Stimulated activated CD4-positive, alpha-beta T cell treated with anti-CD3 and anti-CD28 coated beads, Interleukin-12 subunit alpha, Interleukin-12 subunit beta, amount 100 ng/mL, for 4 hours (primary cell): ENCODE measurements around the gene MAP3K5.

Experiments used
- DNase-seq: peaks from one replicate; pipeline ENCODE4 v3.0.0-alpha.2; 2020

Gene MAP3K5

DNA sequence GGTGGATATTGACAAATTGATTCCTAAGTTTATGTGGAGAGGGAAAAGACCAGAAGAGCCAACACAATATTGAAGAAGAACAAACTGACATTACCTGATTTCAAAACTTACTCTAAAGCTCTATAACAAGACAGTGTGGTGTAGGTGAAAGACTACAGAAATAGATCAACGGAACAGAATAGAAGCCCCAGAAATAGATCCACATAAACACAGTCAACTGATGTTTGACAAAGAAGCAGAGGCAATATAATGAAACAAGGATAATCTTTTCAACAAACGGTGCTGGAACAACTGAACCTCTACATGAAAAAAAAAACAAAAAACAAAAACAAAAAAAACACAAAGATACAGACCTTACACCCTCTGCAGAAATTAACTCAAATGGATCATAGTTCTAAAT, 50.2 kb downstream of the MAP3K5 start:
- DNase-seq, result no peak

DNA sequence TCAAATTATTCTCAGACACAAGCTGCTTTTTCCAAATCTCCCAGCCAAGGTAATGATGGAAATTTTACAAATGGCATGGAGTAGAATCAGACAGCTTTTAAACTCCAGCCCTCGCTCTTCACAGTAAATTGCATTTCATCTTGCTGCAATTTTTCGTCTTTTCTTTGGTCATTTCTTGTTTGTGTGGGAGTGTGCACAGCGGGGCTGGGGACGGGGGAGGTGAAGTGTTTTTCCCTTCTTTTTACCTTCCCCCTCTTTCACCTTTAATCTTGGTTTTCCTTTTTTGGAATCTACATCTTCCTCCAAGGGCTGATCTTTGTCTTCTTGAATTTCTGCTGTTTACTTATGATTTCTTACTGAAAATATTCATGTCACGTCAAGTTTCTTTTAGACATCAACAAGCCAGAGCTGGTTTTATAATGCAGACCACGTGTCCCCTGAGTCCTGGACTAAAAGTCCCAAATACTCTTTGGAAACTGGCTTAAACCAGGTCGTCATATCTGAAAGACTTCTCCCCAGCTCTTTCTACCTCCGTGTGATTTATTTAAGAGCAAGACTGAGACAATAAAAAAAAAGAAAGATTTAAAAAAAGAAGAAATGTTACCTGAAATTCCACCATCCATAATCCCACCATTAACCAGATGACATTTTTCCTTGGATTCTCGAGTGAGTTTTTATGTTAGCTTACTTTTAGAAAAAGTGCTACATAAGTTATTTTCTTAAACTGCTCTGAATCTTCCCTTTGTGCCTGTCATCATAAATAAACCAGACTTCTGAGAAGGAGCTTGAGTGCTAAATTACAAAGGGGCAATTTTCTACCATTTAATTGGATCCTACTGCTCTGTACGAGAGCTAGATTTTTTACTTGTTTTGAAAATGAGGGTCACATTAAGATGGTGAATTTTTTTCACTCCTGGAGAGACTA, 52.0 kb downstream of the MAP3K5 start:
- no peak for DNase-seq

DNA sequence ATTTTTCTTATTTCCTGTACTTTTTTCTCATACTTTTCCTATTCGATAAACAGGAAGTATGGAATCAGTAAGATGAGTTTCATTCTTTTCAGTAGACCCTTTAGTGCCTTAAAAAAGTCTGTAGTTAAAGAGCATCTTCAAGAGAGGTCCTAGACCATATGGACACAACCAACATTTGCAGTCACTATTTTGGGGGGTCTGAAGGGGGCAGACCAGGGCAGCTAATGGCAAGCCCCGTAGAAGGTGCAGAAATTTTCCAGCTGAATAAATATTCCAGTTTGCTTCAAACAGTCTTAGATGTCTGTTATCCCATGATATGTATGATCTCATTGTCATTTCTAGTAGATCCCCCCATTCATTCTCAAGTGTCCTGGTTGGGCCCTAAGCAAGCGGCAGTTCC, 52.8 kb downstream of the MAP3K5 start:
- no peak for DNase-seq

DNA sequence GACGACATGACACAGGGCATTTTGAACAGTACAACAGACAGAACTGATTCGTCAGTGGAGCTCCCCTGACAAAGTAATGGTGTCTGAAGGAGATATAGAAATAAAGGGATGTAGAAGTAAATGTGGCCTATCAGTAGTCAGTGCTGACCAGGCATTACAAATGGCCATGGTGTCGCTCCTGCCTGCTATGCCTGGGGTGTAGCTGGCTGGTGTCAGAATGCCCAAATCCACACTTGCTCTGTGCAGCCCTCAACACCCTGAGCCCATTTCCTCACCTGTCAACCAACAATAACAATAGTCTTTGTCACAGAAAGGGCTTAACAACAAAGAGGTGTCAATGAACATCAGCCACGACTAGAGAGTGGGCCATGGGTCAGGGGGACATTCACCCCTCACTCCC, 53.2 kb downstream of the MAP3K5 start:
- DNase-seq, result no peak

DNA sequence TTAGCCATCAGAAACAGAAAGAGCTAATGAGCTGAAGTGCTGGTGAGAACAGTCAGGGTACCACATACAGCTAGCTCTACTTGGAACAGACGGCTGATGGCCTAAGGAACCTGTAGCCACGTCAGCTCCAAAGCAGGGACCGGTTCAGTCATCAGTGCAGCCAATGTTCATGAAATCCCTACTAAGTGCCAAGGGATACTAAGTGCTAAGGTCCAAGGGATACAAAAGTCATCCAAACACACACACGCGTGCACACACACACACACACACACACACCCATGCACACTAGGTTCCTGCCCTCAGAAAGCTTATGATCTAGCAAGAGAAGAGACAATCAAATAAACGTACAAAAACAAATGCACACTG, 53.6 kb downstream of the MAP3K5 start:
- DNase-seq, result no peak

DNA sequence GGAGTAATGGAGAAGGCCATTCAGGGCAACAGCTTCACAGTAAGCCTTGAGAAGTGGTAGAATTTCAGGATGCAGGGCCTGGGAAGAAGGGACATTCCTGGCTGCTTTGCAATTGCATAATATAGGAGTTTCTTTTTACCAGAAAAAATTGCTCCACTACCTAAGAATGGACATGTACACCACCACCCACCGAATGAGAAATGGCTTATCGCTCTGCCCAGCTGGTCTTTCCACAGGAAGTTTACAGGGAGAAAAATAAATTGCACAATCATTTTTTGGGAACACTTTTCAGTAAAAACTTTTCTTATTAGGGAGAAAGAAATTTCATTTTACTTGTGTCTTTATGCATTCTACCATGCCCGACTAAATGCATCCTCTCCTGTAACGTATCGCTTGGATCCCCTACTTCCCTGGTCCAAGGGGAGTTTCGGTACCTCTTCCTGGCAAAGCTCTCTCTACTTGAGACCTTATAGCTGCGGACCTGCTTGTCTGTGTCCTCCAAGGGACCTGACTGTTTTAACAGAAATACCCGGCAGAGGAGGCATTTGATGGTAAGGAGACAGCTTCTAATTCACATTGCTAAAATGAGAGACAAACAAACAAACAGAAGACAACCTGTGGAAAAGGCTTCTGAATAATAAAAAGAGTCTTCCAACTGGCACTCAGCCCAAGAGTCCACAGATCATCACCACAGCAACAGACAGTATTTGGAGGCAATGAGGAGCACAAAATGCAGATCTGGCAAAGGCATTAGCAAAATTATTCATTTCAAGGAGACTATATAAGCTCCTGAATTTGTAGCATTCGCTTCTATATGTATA, 54.2 kb downstream of the MAP3K5 start:
- DNase-seq, result no peak

DNA sequence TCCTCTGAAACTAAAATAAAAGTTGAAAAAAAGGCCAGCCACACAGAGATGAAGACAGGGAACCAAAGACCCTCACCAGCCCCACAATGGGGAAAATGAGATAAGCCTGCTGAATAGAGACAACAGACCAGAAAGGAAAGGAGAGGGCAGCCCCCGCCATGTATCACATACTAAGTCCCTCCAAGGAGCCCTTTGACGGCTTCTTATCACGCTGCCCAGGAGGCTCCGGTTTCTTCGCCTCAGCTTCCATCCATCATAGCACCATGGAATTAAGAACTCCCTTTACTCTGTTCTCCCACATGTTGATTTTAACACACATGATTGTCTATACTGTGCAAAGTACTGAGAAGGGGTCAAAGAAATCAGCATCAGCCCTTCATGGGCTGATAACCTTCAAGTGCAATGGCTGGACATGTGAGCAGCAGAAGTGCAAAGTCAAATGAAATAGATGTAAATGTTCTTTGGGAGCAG, 54.9 kb downstream of the MAP3K5 start:
- DNase-seq, result no peak

DNA sequence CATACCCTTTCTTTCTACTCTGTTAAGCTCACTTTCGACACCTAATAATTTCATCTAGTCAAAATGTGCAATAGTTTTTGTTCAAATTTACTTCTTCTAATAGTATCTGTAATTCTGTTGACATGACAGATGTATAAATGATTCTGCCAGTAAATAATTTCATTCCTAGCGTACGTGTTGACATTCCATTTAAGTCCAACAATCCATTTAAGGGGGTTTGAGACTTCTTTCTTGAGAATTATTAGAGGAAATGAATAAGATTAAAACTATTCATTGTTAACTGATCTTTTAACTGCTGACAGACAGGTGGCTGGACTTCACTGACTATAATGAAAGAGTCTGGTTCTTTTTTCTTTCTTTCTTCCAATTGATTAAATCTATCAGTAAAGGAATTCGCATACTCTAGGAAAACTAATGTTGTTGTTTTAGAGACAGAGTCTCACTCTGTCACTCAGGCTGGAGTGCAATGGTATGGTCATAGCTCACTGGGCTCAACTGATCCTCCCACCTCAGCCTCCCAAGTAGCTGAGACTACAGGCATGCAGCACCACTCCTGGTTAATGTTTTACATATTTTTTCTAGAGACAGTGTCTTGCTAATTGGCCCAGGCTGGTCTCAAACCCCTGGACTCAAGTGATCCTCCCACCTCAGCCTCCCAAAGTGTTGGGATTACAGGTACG, 55.9 kb downstream of the MAP3K5 start:
- no peak for DNase-seq

DNA sequence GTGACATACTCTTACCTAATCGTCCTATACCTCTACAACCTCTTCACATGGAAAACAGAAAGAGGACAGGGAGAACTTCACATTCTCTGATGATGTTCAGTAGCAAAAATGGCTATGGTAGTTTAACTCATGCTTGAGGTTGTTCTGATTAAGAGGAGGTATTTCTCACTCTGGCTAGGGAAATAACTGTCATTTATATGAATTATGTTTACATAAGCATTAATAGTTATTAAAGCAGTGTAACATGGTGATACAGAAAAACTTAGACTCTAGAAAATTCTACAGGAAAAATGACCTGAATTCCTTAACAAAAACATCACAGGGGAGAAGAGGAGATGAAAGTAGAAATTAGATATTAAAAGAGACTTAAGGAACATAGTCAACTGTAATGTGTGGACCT, 57.3 kb downstream of the MAP3K5 start:
- DNase-seq, result no peak

DNA sequence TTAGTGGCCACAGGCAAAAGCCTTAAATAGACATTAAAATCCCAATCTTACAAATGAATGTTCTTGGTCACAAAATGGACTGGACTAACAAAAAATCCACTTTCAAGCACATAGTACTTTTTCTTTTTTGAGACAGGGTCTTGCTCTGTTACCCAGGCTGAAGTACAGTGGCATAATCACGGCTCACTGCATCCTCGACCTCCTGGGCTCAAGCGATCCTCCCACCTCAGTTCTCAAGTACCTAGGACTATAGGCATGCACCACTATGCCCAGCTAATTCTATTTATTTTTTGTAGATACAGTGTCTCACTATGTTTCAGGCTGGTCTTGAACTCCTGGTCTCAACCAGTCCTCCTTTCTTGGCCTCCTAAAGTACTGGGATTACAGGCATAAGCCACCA, 59.4 kb downstream of the MAP3K5 start:
- DNase-seq, result no peak

DNA sequence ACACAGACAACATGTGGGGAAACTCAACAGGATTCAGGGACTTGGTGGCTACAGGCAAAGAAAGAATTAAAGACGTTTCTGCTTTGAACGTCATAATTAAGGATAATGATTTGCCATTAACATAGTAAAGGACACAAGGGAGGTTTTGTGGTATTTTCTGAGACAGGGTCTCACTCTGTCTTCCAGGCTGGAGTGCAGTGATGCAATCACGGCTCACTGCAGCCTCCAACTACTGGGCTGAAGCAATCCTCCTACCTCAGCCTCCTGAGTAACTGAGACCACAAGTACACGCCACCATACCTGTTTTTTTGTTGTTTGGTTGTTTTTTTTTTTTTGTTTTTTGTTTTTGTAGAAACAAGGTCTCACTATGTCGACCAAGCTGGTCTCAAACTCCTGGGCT, 62.4 kb downstream of the MAP3K5 start:
- no peak for DNase-seq

DNA sequence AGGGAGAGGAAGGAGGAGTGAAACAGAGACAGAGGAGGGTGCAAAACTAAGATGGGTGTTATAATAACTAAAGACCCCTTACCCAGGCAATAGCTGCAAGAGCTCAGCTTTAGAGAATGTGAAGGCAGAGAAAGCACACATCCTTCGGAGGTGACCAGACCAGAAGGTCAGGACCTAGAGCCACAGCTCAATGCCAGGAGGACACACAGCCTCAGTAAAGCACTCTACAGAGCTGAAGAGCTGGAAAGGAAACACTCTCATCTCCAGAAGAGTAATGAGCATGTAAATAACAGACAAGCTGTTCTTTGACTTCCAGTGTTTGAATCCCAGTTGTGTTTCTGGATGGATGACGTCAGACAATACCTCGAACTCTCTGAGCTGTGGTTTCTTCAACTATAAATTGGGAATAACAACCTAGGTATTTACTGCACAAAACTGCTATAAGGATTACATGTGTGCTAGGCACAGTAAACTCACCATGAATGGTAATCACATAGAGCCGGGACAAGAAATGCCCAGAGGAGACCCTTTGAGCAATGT, 63.2 kb downstream of the MAP3K5 start:
- DNase-seq, result no peak

DNA sequence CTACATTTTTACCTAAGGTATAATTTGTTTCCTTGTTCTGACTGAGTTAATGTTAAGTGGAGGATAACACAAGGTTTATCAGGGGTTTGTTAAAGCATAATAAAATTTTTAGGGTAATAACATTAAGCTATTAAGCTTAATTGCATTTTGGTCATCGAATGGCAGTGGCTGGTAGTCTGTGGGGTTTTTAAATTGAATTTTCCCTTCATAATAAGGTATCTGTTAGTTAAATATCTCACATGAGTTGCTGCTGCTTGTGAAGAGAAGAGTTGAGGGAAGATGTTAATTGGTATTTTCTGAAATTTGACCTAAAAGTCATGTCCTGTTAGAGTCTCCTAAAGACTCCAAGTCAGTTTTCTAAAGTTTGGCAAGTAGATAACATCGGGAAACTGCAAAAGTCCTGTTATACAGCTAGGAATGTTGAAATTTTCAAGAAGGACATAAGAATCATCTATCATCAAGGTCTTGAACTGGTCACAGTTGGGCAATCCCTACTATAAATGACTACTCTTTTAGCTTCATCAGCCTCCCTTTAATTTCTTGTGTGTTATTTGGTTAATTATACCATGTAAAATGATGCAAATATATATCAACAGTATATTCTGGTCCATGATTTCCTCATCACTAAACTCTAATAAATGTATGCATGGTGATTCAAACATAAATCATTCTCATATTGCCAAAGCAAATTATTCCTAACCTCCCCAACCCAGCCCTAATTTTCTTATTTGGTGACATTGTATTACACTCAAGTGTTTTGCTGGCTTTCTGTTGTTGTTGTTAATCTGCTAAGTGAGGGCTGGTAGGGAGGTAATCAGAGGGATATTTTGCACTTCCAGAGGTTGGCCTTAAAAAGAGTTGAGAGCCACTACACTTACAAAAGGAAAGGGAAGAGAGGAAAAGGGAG, 64.0 kb downstream of the MAP3K5 start:
- no peak for DNase-seq

DNA sequence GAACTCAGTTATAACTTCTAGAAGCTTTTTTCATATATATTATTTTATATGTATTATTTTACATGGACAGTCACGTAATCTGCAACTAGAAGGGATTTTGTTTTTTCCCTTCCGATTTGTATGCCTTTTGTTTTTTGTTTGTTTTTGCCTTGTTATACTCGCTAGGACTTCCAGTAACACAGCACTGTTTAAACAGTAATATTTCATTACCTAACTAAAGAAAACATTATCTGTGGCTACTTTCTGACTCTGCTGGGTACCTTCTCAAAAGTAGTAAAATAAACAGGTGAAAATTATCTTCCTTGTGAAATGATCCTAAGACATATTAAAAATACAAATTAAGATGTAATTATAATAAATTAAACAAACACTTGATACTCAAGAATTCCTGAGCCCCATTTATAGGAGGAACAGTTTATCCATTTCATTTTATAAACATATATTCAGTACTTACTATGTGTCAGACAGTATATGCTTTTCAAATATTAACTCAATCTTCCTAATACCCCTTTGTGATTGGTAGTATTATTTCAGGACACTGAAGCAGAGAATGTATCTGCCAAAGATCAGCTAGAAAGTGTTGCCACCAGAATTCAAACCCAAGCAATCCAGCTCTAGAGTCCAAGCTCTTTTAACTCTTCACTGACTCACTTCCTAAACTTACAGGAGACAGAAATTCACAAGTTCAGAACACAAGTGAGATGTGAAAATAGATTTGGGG, 65.3 kb downstream of the MAP3K5 start:
- no peak for DNase-seq

DNA sequence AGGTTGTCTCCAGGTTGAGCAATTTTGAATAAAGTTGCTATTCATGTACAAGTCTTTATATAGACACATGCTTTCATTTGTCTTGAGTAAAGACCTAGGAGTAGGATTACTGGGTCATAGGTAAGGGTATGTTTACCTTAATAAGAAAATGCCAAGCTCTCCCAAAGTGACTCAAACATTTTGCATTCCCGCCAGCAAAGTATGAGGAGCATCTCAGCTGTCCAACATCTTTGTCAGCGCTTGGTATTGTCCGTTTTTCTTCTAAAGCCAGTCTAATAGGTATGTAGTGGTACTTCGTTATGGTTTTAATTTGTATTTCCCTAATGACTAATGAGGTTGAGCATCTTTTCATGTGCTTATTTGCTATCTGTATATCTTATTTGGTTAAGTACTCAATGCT, 67.2 kb downstream of the MAP3K5 start:
- DNase-seq, result no peak

DNA sequence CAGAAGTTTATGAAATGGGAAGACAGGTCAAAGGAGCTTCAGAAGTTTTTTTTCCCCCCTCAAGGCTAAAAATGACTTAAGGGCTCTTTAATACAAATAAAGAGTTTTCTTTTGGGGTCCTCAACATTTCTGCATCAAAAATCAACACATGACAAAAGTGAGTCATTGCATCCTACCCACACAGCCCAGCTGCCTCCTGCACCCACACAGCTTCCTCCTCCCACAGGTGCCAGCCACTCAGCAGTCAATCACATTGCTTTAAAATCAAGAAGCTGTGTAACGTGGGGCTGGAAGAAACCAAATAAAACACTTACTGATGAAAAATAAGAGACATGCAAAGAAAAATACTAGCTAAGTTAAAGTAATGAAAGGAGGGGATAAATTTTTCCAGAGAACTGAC, 68.5 kb downstream of the MAP3K5 start:
- peak; percentile 28 for DNase-seq

DNA sequence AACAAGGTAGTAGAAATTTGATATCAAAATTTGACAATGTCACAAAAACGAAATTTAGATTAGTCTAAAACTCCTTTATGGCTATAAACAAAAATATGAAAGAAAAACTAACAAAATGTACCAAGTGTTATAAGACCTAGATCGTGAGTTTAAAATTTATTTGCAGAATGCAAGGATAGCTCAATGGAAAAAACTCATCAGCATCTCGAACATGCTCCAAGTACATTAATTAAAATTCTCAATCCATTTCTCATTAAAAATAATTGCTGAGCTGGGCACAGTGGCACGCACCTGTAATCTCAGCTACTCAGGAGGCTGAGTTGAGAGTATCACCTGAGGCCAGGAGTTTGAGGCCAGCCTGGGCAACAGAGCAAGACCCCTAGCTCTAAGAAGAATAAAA, 70.8 kb downstream of the MAP3K5 start:
- no peak for DNase-seq

DNA sequence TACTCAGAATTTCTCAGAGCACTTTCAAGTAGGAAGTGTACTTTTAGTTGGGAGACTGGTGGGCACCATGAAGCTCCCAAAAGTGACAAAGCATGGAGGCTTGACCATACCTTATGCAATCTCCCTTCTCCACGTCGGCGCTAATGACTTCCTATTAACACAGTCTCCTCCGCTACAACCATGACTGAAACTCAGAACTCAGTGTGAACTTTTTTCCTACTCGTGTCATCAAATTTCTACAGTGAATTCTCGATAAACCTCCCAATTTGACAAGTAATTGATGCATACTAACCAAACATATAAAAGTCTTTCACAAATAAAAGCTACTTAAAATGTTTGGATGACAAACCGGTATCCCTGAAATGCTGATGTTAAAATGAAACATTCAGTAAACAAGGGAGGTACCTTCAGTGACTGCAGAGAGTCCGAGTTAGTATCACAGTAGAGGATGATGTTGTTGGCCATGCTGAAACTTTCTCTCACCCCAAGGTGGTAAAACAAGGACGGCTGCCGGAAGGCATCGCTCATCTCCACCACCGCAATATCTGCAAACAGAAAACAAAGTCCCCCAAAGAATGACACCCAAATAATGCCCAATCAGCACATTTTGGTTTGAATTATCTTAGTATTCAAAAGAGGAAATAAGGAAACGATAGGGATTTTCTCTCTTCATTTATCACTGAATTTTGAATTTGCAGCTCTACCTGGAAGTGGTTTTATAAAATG, 72.1 kb downstream of the MAP3K5 start:
- no peak for DNase-seq

DNA sequence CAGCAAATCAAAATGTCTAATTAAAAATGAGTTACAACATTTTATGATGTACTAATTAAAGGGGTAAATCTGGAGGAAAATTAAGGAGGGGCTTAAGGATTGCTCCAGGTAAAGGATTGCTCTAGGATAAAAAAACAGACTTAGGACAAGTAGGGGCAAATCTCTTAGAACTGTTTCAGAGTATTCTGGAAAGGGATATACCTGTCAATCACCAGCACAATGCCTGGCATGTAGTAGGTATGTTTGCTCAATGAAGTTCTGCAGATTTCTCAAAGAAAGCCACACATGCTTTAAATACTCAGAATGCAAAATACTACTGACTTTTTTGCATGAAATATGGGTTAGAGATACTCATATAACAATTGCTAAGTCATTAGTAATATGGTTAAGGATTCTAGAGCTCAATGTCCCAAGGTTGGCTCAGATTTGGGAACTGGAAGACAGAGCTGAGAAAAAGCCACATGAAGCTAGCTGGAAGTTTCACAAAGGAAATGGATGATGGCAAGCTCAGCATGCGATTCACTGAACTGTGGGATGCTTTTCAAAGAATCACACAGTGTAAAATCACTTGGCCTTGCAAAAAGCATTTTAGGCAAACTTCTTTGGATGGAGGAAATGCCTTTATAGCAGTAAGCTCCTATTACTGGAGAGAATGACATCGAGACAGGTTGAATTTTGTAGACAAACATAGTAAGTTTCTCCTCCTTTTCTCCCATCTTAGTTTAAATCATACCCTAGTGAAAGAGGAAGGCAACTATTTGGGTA, 72.8 kb downstream of the MAP3K5 start:
- no peak for DNase-seq

DNA sequence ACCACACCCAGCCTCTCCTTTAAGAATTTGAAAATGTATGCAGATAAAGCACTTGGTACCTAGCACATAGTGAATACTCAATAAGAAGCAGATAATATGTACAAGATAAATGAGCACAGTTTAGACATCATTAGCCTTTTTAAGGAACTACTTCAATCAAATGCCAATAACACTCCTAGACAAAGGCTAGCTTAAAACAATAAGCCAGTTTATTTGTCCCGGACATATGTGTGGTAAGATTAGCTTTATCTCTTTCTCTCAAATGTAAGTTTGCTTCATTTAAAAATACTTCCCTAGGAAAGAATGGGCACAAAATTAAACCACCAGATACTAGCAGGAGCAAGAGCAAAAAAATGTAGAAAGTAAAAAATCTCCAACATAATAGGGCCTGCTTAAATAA, 73.8 kb downstream of the MAP3K5 start:
- DNase-seq, result no peak
